Kidney epithelial cell (primary cell): ENCODE results near the gene MYO3A. TPM values are rescaled to one million over a fixed set of nuclear protein-coding genes. Genes with fewer than 3 reads are reported as not detected.

Source experiments
- DNase-seq: peaks from one replicate; pipeline ENCODE4 v3.0.0-alpha.2; 2010; ENCODE audit warnings: low read depth
- H3K27me3 ChIP-seq: 2 replicates; pipeline ENCODE4 v1.6.0; 2011; ENCODE audit warnings: low read length; ENCODE audit not compliant: control insufficient read depth, insufficient read depth
- H3K36me3 ChIP-seq: 2 replicates; pipeline ENCODE4 v1.5.1; 2011; ENCODE audit warnings: low read length; ENCODE audit not compliant: control insufficient read depth, insufficient read depth
- H3K4me3 ChIP-seq: 2 replicates; pipeline ENCODE4 v1.5.1; 2011; ENCODE audit warnings: low read depth, mild to moderate bottlenecking, control low read depth, low read length
- CTCF ChIP-seq: IDR thresholded peaks from 2 replicates; pipeline ENCODE4 v1.5.1; 2011; ENCODE audit warnings: mild to moderate bottlenecking, moderate library complexity, low read length, control low read depth, inconsistent platforms; ENCODE audit not compliant: insufficient read depth, poor library complexity, severe bottlenecking
- total RNA-seq: library from RNA; depleted of rRNA; stranded (reverse); fragments of >200 nt; gene quantifications from 2 replicates; pipeline ENCODE4 v1.2.3, GENCODE V29; 2015

Gene MYO3A
- total RNA-seq, 1 donor from 2014 or later, result 2.3 TPM

- H3K36me3 ChIP-seq, result no peaks in the 10 kb centered on the region
- no peak for DNase-seq
- no peaks in the 10 kb centered on the region for H3K27me3 ChIP-seq
- H3K4me3 ChIP-seq, result no peak overlapping the region
- no peak for TF ChIP-seq CTCF
Measured at GRCh38 chr10:26194275-26194674, 260.2 kb downstream of the MYO3A start.

- TF ChIP-seq CTCF, result no peak
- no peaks in the 10 kb centered on the region for H3K36me3 ChIP-seq
- DNase-seq, result no peak
- no peaks in the 10 kb centered on the region for H3K27me3 ChIP-seq
- H3K4me3 ChIP-seq, result no peak overlapping the region
Measured at GRCh38 chr10:26197248-26197647, 263.2 kb downstream of the MYO3A start.

- Histone ChIP-seq H3K36me3 (no peaks in the 10 kb centered on the region), H3K4me3 (no peak overlapping the region), H3K27me3 (no peaks in the 10 kb centered on the region)
- DNase-seq, result no peak
- TF ChIP-seq CTCF, result no peak
Measured at GRCh38 chr10:26198119-26198518, 264.1 kb downstream of the MYO3A start.

- Histone ChIP-seq H3K36me3 (no peaks in the 10 kb centered on the region), H3K4me3 (no peak overlapping the region), H3K27me3 (no peaks in the 10 kb centered on the region)
- DNase-seq, result no peak
- no peak for TF ChIP-seq CTCF
Measured at GRCh38 chr10:26199841-26200240, 265.8 kb downstream of the MYO3A start.

GRCh38 chr10:26205223-26205622 is 271.2 kb downstream of the MYO3A start:
- H3K36me3 ChIP-seq, result no peaks in the 10 kb centered on the region
- DNase-seq, result no peak
- TF ChIP-seq CTCF, result no peak
- no peaks in the 10 kb centered on the region for H3K27me3 ChIP-seq
- no peak overlapping the region for H3K4me3 ChIP-seq

GRCh38 chr10:26211781-26212444 is 277.9 kb downstream of the MYO3A start:
- Histone ChIP-seq H3K4me3 (no peak overlapping the region), H3K36me3 (no peaks in the 10 kb centered on the region), H3K27me3 (peaks cover 58% of the 10 kb centered on the region)
- TF ChIP-seq CTCF, result no peak
- no peak for DNase-seq
